HT-29 (cell line): ENCODE results near the gene IPPK. TPM values are rescaled to one million over a fixed set of nuclear protein-coding genes. Genes with fewer than 3 reads are reported as not detected.
"Not testable (repeated sequence)": the region's sequence is repeated elsewhere in the genome, so short reads cannot be mapped to it uniquely, and the experiment has no call there.

Experiments used
- DNase-seq: peaks from one replicate; pipeline ENCODE4 v3.0.0-alpha.2; 2015; ENCODE audit warnings: low spot score
- total RNA-seq: library from RNA; depleted of rRNA; stranded (reverse); fragments of >200 nt; shearing (Covaris generic); gene quantifications from 2 replicates; pipeline ENCODE4 v1.2.3, GENCODE V29; 2014; rRNA removed

The IPPK gene
- total RNA-seq, 1 experiment from 2014 or later = 16.5 TPM

- no peak for DNase-seq
Observed at GRCh38 chr9:92595930-92596329, 74.0 kb downstream of the IPPK start.

DNA sequence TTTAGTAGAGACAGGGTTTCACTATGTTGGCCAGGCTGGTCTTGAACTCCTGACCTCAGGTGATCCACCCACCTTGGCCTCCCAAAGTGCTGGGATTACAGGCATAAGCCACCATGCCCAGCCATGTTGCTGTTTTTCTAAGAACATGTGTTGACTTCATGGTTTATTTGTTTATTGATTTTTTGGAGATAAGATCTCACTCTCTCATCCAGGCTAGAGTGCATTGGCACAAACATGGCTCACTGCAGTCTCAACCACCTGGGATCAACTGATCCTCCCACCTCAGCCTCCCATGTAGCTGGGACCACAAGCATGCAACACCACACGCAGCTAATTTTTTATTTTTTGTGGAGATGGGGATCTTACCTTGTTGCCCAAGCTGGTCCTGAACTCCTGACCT lies 74.9 kb downstream of the IPPK start:
- DNase-seq = not testable (repeated sequence)

DNA sequence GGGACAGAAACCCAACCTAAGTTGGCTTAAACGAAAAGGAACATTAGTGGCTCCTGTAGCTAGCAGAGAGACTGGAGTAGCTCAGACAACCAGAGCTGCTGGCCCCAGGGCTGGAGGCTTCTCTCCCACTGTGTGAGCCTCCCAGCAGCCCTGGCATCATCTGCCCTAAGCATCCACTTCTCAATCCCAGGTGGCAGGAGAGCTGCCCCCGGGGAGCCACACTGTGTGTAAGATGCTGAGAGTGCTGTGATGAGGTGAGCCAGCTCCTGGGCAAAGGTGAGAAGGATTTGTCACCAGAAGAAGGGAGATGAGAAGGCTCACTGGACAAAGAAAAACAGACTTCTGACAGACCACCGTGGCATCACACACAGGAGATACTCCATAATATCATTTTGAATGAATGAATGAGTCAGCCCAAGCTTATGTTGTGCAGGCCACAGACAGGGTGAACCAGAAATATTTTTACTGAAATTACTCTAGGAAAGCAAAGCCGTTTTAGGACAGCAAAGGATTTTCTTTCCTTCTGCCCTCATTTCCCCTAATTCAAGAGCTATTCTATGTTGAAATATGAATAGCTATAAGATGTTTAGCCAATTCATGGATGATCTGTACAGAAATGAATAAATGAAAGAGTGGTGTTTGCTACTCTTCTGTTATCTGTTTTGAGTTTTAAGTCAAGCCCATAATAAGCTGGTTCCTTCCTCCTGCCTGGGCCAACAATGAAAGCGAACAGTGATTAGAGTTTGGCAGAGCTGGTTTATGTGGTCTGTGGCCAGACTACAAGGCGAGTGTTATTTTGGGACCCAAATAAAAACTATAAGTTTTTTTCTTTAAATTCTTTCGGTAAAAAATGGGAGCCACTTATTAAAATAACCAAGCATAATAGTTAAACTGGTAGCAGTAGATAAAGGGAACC lies 76.7 kb downstream of the IPPK start:
- DNase-seq = no peak

- DNase-seq = no peak
Observed at GRCh38 chr9:92592537-92592936, 77.4 kb downstream of the IPPK start.

DNA sequence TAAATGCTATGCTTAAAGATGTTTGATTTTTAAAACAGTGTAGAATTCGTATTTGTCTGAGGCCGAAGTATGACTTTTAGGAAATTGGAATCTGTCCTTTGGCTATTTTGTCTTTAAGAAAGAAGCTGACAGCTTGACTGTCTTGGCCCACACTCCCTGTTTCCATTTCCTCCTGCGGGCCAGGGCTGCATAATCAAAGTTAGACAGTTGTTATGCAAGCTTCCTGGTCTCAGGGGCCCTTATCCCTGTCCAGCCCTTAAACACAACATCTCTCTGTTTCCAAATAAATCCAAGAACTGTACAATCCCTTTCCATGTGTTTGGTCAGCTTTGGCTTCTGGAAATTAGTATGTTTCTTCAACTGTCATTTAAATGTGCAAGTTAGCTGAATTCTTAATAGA lies 79.6 kb downstream of the IPPK start:
- no peak for DNase-seq

DNA sequence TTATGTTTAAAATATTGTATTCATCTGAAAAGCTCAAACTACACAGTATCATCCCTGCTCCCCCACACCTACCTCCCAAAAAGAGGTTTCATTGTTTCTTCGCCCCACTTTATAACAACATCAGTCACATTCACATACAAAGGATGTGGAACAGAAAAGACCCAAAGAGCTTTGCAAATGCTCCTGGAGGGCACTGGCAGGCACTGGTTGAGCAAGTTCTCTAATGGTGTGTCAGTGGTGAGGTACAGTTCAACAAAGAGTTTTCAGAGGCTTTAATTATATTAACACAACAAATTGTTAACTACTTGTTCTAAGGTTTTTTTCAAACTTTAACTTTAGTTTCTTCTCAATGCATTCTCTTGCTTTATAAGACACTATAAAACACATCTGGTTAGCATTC lies 80.0 kb downstream of the IPPK start:
- no peak for DNase-seq

GRCh38 chr9:92576175-92576574 lies 93.8 kb downstream of the IPPK start:
- no peak for DNase-seq

GRCh38 chr9:92573612-92574011 lies 96.3 kb downstream of the IPPK start:
- not testable (repeated sequence) for DNase-seq

DNA sequence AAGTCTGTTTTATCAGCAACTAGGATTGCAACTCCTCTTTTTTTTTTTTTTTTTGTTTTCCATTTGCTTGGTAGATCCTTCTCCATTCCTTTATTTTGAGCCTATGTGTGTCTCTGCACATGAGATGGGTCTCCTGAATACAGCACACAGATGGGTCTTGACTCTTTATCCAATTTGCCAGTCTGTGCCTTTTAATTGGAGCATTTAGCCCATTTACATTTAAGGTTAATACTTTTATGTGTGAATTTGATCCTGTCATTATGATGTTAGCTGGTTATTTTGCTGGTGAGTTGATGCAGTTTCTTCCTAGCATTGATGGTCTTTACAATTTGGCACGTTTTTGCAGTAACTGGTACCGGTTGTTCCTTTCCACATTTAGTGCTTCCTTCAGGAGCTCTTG lies 98.1 kb downstream of the IPPK start:
- DNase-seq = not testable (repeated sequence)

- DNase-seq = no peak
Observed at GRCh38 chr9:92564982-92565381, 104.9 kb downstream of the IPPK start.

GRCh38 chr9:92564504-92564903 lies 105.4 kb downstream of the IPPK start:
- no peak for DNase-seq

Other genes starting within 250 kb of the IPPK start
- not detected in 2 replicates for gene OMD, start 245.7 kb downstream of the IPPK start, total RNA-seq
- not detected in 2 replicates for gene ASPN, start 187.6 kb downstream of the IPPK start, total RNA-seq
- not detected in 2 replicates for gene ECM2, start 134.1 kb downstream of the IPPK start, total RNA-seq
- gene BICD2, start 94.7 kb upstream of the IPPK start, total RNA-seq = 24.4 and 24.9 TPM in 2 replicates
- gene ZNF484, start 207.9 kb upstream of the IPPK start, total RNA-seq = 1.2 and 1.8 TPM in 2 replicates